ENCODE measurements around the gene NOX3. TPM values are rescaled to one million over a fixed set of nuclear protein-coding genes. Genes with fewer than 3 reads are reported as not detected.

NOX3 gene
- total and polyA plus RNA-seq, 2 donors (not counting 1 experiment from before 2014, with no cell fraction given) = not detected

DNA sequence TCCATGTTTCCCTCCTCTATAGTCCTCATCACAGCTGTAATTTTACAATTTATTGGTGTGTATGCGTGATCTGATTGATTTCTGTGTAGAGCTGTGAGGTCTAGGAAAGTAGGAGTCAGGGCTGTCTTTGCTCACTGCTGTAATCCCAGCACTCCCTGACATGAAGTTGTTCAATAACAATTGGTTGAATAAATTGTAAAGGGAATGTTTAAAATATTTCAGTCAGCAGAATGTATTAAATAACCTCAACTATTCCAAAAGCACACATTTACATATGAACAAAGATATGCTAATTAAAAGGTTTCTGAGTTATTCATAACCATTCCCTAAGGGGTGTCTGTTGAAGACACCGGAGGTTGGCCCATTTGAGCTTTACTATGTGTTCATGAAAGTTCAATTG lies 31.5 kb downstream of the NOX3 start:
- intact Hi-C loops (cut with micrococcal nuclease) = no loop called here
- Histone ChIP-seq H3K4me2 (replicated peaks; ENCODE audit: low read depth, low read length, poor library complexity, severe bottlenecking) (no peak overlapping the region), H3K36me3 (replicated peaks in 1 of 2; ENCODE audit: control extremely low read depth in 1 of 2, control insufficient read depth in 1 of 2, extremely low read depth in 1 of 2, insufficient read depth in 2 of 2, low read length in 1 of 2) (no peaks in the 10 kb centered on the region), H3K79me2 (ENCODE audit: control insufficient read depth, insufficient read depth, low read length) (no peaks in the 10 kb centered on the region), H3K9me3 (ENCODE audit: control extremely low read depth in 1 of 3, control insufficient read depth in 2 of 3, insufficient read depth in 1 of 3, low read length in 2 of 3) (peaks cover 0 to 3% (median 0%) of the 10 kb centered on the region in 3 donors), H3K4me3 (ENCODE audit: control extremely low read depth in 1 of 5, extremely low read depth in 1 of 5, insufficient read depth in 1 of 5, low read depth in 2 of 5, low read length in 4 of 5) (no peak overlapping the region), H3K27ac (ENCODE audit: low read length in 2 of 2) (no peak overlapping the region), H3K9ac (ENCODE audit: low read length) (no peak overlapping the region), H2AFZ (ENCODE audit: insufficient read depth, low read depth, low read length, poor library complexity, severe bottlenecking) (no peak overlapping the region), H3K27me3 (replicated peaks in 1 of 4; ENCODE audit: control extremely low read depth in 1 of 4, control insufficient read depth in 3 of 4, insufficient read depth in 4 of 4, low read length in 3 of 4) (no peaks in the 10 kb centered on the region), H3K4me1 (ENCODE audit: control insufficient read depth in 2 of 2, insufficient read depth in 2 of 2, low read length in 2 of 2) (peaks cover 15 to 21% of the 10 kb centered on the region in 2 donors), H4K20me1 (ENCODE audit: control insufficient read depth, insufficient read depth, low read length, poor library complexity, severe bottlenecking) (no peaks in the 10 kb centered on the region)
- ChIA-PET CTCF (interaction anchor here (1.4 kb wide), 1 partner anchor 13 kb away, joined by 3 read pairs; no protein-coding TSS in a partner anchor), POLR2A (no interaction called here)
- ATAC-seq (ENCODE audit: low read depth) (no peak), DNase-seq (no peak)
- H3K4me3 Mint-ChIP-seq = no peak overlapping the region
- peaks cover 26% of the 10 kb centered on the region for H3K4me1 Mint-ChIP-seq
- WGBS (ENCODE audit: insufficient coverage) = no CpG with 5 or more reads among the region's 2 CpGs
- no peaks in the 10 kb centered on the region for H3K9me3 Mint-ChIP-seq (ENCODE audit: insufficient read depth)
- TF ChIP-seq, protein P1, sequence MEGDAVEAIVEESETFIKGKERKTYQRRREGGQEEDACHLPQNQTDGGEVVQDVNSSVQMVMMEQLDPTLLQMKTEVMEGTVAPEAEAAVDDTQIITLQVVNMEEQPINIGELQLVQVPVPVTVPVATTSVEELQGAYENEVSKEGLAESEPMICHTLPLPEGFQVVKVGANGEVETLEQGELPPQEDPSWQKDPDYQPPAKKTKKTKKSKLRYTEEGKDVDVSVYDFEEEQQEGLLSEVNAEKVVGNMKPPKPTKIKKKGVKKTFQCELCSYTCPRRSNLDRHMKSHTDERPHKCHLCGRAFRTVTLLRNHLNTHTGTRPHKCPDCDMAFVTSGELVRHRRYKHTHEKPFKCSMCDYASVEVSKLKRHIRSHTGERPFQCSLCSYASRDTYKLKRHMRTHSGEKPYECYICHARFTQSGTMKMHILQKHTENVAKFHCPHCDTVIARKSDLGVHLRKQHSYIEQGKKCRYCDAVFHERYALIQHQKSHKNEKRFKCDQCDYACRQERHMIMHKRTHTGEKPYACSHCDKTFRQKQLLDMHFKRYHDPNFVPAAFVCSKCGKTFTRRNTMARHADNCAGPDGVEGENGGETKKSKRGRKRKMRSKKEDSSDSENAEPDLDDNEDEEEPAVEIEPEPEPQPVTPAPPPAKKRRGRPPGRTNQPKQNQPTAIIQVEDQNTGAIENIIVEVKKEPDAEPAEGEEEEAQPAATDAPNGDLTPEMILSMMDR (IDR thresholded peaks at IDR 0.05) = no peak
- TF ChIP-seq EZH2 (IDR thresholded peaks at IDR 0.05; ENCODE audit: borderline replicate concordance, insufficient read depth, low read depth, low read length, poor library complexity, severe bottlenecking) = no peak
- H3K27me3 Mint-ChIP-seq = no peaks in the 10 kb centered on the region
- no peak overlapping the region for H3K27ac Mint-ChIP-seq

DNA sequence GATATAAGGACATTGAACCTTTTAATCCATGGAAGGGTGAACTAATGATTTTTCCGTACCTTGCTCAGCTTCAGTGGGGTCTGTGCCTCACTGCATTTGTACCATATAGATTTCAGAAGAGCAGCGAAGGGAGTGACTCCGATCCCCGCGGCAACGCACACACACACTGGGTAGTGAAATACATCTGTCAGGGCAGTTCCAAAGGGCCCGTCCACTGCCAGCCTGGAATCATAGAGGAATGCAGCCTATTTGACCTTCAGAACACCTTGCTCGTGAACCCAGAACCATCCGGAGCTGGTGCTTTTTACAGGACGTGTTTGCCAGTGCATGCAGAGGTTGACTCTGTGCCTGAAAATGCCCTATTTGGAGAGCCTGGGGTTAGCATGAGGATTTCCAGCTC lies 33.0 kb downstream of the NOX3 start:
- H3K4me1 ChIP-seq (ENCODE audit: control insufficient read depth in 2 of 2, insufficient read depth in 2 of 2, low read length in 2 of 2) = peaks cover 28 to 35% of the 10 kb centered on the region in 2 donors
- no peaks in the 10 kb centered on the region for H3K79me2 ChIP-seq (ENCODE audit: control insufficient read depth, insufficient read depth, low read length)
- Mint-ChIP-seq H3K27me3 (no peaks in the 10 kb centered on the region), H3K9me3 (ENCODE audit: insufficient read depth) (no peaks in the 10 kb centered on the region), H3K27ac (no peak overlapping the region), H3K4me3 (no peak overlapping the region), H3K4me1 (peaks cover 41% of the 10 kb centered on the region)
- 100% methylated on average over 9 of the region's 10 CpGs for WGBS (ENCODE audit: insufficient coverage)
- H3K9me3 ChIP-seq (ENCODE audit: control extremely low read depth in 1 of 3, control insufficient read depth in 2 of 3, insufficient read depth in 1 of 3, low read length in 2 of 3) = peaks cover 0 to 3% (median 0%) of the 10 kb centered on the region in 3 donors
- H3K4me3 ChIP-seq (ENCODE audit: control extremely low read depth in 1 of 5, extremely low read depth in 1 of 5, insufficient read depth in 1 of 5, low read depth in 2 of 5, low read length in 4 of 5) = no peak overlapping the region
- no peak overlapping the region for H3K4me2 ChIP-seq (replicated peaks; ENCODE audit: low read depth, low read length, poor library complexity, severe bottlenecking)
- DNase-seq = no peak
- ChIA-PET CTCF (no interaction called here), POLR2A (no interaction called here)
- H3K9ac ChIP-seq (ENCODE audit: low read length) = no peak overlapping the region
- H4K20me1 ChIP-seq (ENCODE audit: control insufficient read depth, insufficient read depth, low read length, poor library complexity, severe bottlenecking) = no peaks in the 10 kb centered on the region
- TF ChIP-seq, protein P1 (IDR thresholded peaks at IDR 0.05) = no peak
- no peak for TF ChIP-seq EZH2 (IDR thresholded peaks at IDR 0.05; ENCODE audit: borderline replicate concordance, insufficient read depth, low read depth, low read length, poor library complexity, severe bottlenecking)
- no peak for ATAC-seq (ENCODE audit: low read depth)
- no peaks in the 10 kb centered on the region for H3K27me3 ChIP-seq (replicated peaks in 1 of 4; ENCODE audit: control extremely low read depth in 1 of 4, control insufficient read depth in 3 of 4, insufficient read depth in 4 of 4, low read length in 3 of 4)
- no peak overlapping the region for H3K27ac ChIP-seq (ENCODE audit: low read length in 2 of 2)
- no peaks in the 10 kb centered on the region for H3K36me3 ChIP-seq (replicated peaks in 1 of 2; ENCODE audit: control extremely low read depth in 1 of 2, control insufficient read depth in 1 of 2, extremely low read depth in 1 of 2, insufficient read depth in 2 of 2, low read length in 1 of 2)
- H2AFZ ChIP-seq (ENCODE audit: insufficient read depth, low read depth, low read length, poor library complexity, severe bottlenecking) = no peak overlapping the region
- intact Hi-C loops (cut with micrococcal nuclease) = no loop called here

Measured in B cell (primary cell).